HL-60/S4 treated with retinoic acid at 250 ng/mL for 4 days and 3 days (cell line): ENCODE measurements around the gene ARID3A.

Experiments used
- in situ Hi-C: fragments of 300-500 bp; cut with MboI; formaldehyde crosslinking; loops from 2 replicates; pipeline ENCODE4 v1.7.0; 2022; ENCODE audit warnings: low sequenced_read_pairs

The ARID3A gene

GRCh38 chr19:911197-912033 is 14.4 kb upstream of the ARID3A start:
- in situ Hi-C loops: no loop called here

DNA sequence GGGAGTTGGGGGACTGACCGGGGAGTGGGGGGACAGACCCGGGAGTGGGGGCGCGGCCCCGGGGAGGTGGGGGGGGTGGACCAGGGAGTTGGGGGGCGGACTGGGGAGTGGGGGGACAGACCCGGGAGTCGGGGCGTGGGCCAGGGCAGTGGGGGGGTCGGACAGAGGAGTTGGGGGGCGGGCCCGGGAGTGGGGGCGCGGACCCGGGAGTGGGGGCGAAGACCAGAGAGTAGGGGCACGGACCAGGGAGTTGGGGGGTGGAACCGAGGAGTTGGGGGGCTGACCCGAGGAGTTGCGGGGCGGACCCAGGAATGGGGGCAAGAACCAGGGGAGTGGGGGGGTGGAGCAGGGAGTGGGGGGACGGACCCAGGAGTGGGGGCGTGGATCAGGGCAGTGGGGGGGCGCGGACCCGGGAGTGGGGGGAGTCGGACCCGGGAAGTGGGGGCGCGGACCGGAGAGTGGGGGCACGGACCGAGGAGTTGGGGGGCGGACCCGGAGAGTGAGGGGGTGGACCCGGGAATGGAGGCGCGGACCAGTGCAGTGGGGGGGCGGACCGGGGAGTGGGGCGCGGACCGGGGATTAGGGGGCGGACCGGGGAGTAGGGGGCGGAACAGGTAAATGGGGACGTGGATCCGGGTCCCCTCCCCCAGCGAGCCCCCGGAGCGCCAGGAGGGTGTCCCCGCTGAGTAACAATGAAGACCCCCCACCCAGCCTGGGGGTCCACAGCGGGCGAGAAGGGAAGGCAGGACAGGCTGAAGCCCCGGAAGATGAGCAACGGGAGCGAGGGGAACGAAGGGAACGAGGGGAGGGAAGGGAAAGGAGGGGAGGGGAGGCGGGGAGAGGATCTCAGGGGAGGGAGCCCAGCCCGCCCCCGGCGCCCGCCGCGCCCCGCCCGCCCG is 13.4 kb upstream of the ARID3A start:
- in situ Hi-C loops: no loop called here

- in situ Hi-C loops: no loop called here
These were observed 12.6 kb upstream of the ARID3A start, which contains the start of gene R3HDM4 for GRCh38 chr19:913080-913748. TSS of gene R3HDM4 (minus strand) at chr19:913219. CDS start at chr19:913157, 62 bp downstream.

- in situ Hi-C loops: no loop called here
These were observed 9.1 kb upstream of the ARID3A start for GRCh38 chr19:916645-917322.

- in situ Hi-C loops: no loop called here
These were observed 8.3 kb upstream of the ARID3A start, which contains the start of gene KISS1R for GRCh38 chr19:917323-918151. TSS of gene KISS1R (plus strand) at chr19:917333. CDS start at chr19:917503, 170 bp downstream.

GRCh38 chr19:918152-918437 is 7.7 kb upstream of the ARID3A start:
- in situ Hi-C loops: no loop called here

GRCh38 chr19:918481-919198 is 7.2 kb upstream of the ARID3A start:
- in situ Hi-C loops: no loop called here

DNA sequence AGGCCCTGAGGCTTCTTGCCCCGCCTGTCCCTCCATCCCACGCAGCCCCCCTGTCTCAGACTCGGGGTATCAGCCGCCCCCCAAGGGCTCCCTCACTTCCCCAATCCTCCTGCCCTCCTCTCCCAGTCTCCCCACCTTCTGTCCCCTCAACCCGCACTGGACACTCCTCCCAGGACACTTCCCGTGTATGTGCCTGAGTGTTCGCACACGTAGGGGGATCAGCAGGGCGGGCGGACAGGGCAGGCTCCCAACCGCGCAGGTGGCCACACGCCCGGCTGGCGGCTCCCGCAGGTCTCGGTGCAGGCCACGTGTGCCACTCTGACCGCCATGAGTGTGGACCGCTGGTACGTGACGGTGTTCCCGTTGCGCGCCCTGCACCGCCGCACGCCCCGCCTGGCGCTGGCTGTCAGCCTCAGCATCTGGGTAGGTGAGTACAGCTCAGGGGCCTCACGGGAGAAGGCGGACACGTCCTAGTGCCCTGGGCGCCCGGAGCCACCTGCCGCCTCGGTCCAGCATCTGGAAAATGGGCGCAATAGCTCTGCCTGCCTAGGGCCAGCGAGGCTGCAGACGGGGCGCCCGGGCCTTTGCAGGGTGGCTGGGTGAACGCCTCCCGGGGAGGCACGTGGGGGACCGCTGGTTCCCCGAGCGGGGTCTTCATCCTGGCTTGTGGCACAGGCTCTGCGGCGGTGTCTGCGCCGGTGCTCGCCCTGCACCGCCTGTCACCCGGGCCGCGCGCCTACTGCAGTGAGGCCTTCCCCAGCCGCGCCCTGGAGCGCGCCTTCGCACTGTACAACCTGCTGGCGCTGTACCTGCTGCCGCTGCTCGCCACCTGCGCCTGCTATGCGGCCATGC is 6.4 kb upstream of the ARID3A start:
- in situ Hi-C loops: no loop called here

DNA sequence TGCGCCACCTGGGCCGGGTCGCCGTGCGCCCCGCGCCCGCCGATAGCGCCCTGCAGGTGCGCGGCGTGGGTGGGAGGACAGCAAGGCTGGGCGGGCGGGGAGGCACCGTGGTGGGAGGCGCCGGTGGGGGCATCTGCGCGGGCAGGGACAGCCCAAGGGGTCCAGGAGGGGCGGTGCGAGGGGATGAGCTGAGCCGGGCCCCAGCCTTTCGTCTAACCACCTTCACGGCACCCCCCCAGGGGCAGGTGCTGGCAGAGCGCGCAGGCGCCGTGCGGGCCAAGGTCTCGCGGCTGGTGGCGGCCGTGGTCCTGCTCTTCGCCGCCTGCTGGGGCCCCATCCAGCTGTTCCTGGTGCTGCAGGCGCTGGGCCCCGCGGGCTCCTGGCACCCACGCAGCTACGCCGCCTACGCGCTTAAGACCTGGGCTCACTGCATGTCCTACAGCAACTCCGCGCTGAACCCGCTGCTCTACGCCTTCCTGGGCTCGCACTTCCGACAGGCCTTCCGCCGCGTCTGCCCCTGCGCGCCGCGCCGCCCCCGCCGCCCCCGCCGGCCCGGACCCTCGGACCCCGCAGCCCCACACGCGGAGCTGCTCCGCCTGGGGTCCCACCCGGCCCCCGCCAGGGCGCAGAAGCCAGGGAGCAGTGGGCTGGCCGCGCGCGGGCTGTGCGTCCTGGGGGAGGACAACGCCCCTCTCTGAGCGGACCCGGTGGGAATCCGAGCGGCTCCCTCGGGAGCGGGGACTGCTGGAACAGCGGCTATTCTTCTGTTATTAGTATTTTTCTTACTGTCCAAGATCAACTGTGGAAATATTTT is 5.6 kb upstream of the ARID3A start:
- in situ Hi-C loops: no loop called here

GRCh38 chr19:924553-925086 is 1.2 kb upstream of the ARID3A start:
- in situ Hi-C loops: no loop called here

DNA sequence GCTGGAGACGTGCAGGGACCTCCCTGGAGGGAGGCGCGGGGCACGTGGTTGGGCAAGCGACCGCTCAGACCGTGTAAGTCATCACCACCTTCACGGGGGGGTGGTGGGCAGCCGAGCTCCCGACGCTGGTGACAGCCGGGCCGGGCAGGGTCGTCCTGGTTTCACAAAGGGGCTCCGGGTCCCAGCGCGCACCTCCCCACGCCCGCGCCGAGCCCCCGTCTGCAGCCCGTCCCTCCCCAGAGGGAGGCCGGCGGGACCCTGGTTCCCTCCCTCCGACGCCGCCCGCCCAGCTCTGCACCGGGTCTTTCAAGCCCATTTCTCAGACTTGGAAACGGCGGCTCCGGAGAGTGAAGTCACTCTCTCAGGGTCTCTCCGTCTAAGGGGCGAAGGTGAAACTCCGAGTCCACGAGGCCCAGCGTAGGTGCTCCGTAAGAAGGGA is 729 bp upstream of the ARID3A start:
- in situ Hi-C loops: no loop called here

DNA sequence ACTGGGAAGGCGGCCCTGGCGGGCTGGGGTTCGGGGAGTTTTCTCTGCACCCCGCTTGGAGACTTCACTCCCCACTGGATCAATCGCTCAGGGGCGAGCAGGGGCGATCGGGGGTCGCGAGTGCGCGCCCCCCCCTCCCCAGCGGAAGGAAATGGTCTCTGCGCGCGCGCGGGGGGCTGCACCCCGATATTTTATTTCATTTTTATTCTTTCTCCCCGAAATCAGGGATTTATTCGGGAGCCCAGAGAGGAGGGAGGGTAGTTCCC is 421 bp downstream of the ARID3A start:
- in situ Hi-C loops: no loop called here

DNA sequence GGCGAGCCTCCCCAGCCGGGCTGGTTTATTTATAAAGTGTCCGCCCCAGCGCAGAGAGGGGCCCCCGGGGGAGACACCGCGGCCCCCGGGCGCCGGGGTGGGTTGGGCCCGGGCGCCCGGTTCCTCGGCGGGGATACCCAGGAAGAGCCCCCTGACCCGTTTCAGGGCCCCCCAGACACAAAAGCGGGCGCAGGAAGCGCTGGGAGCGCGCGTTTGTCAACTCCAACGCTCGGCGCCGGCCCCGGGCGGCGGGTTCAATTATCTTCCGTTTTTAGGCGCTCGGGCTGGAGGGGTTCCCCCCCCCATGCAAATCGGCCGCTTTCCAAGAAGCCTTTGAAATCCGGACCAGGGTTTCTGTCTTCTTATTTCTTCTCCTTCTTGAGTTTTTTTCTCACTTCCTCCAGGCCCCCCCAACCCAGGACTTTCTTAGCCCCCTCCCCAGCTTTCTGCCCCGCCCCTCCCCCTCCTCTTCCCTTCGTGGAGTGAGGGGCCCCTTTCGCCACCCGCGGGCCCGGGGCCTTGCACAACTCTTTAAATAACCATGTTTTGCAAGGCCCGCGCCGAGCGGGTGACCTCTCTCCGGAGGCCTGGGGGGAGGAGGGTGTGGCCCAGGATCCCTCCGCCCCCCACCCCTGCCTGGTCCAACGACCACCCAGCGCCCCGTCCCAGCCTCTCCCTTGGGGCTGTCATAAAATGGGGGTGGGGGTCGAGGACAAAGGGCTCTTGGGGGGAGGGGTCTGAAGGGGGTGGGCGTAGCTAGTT is 935 bp downstream of the ARID3A start:
- in situ Hi-C loops: no loop called here

DNA sequence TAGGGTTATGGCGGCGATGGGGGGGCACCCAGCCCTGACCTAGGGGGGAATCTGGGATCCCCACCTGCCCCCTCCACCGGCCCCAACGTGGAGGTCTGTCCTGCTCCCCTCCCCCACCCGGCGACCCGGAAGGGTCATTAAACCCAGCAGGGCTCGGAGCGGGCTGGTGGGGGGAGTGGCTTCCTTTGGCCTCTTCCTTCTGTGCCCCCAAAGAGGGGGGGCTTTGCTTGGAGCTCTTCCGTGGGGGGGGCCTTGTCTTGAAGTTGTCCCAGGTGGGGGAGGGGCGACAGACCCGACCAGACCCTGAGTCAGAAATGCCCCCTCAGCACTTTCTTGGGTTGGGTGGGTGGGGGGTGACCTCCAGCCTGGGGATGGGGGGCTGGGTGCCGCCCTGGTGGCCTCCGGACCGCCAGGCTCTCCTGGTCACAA is 1.5 kb downstream of the ARID3A start:
- in situ Hi-C loops: no loop called here

DNA sequence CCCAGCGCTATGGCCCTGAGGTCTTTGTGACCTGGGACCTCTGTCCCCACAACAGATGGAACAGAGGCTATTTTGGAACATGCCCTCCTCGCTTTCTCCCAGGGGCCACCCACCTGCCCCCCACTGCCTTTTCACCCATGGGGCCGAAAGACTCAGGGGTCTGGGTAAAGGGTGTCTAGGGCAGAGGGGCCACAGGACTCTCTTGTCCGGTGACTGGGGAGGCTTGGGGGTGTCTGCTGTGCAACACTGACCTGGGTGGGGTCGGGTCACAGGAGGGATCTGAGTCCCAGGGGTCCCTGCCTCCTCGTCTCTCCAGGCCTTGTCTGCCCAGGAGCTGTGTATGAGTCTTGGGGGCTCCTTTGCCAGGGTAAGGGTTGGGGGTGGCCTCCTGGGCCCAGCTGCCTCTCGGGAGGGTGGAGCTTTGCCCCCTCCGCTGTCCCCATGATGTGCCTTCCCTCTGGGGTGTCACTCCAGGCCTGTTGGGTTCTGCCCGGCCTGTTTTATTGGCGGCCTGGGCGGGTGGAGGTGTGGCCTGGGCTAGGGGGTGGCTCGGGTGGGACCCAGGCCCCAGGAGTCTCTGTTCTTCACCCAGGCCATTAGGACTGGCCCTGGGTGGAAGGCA is 2.1 kb downstream of the ARID3A start:
- in situ Hi-C loops: no loop called here

GRCh38 chr19:928471-929202 is 2.8 kb downstream of the ARID3A start:
- in situ Hi-C loops: no loop called here
